ENCODE data around the gene DDI2. TPM values are rescaled to one million over a fixed set of nuclear protein-coding genes. Genes with fewer than 3 reads are reported as not detected.

DDI2 gene
- total and polyA plus RNA-seq, 9 of the 15 experiments (the other 6 are each of a cell fraction or from before 2014, with no cell fraction given): 6.5 to 48.4 (median 21.2) TPM

DNA sequence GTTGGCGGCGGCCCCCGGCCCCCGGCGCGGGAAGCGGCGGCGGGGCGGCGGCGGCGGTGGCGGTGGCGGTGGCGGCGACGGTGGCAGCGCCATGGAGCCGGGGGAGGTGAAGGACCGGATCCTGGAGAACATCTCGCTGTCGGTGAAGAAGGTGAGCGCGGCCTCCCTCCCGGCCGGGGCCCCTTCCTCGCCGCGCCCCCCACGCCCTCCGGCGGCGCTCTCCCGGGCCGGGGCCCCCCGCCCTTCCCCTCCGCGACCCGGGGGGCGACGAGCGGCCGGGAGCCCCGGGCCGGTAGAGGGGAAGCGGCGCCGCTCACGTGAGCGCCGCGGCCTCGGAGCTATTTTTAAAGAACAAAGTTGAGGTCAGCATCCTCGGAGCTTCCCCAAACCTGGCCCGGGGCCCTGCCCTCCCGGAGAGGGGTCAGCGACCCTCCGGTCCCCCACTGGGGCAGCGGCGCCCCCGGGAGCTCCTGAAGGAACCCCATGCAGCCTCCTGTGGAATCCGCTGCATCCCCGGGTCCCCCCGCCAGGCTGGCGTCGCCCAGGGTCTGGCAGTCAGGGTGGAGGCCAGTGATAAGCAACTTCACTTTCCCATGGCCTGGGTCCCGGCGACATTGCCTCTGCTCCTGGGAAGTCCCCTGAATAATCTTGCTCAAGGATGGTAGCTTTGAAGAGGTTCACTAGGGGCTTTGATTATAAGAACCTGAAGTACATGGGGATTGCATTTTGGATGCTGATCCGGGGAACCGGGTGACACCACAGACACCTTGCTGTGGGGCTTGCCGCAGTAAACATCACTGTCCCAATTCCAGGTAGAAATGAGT is 67.4 kb downstream of the DDI2 start (continued):
- TF ChIP-seq, protein P1, sequence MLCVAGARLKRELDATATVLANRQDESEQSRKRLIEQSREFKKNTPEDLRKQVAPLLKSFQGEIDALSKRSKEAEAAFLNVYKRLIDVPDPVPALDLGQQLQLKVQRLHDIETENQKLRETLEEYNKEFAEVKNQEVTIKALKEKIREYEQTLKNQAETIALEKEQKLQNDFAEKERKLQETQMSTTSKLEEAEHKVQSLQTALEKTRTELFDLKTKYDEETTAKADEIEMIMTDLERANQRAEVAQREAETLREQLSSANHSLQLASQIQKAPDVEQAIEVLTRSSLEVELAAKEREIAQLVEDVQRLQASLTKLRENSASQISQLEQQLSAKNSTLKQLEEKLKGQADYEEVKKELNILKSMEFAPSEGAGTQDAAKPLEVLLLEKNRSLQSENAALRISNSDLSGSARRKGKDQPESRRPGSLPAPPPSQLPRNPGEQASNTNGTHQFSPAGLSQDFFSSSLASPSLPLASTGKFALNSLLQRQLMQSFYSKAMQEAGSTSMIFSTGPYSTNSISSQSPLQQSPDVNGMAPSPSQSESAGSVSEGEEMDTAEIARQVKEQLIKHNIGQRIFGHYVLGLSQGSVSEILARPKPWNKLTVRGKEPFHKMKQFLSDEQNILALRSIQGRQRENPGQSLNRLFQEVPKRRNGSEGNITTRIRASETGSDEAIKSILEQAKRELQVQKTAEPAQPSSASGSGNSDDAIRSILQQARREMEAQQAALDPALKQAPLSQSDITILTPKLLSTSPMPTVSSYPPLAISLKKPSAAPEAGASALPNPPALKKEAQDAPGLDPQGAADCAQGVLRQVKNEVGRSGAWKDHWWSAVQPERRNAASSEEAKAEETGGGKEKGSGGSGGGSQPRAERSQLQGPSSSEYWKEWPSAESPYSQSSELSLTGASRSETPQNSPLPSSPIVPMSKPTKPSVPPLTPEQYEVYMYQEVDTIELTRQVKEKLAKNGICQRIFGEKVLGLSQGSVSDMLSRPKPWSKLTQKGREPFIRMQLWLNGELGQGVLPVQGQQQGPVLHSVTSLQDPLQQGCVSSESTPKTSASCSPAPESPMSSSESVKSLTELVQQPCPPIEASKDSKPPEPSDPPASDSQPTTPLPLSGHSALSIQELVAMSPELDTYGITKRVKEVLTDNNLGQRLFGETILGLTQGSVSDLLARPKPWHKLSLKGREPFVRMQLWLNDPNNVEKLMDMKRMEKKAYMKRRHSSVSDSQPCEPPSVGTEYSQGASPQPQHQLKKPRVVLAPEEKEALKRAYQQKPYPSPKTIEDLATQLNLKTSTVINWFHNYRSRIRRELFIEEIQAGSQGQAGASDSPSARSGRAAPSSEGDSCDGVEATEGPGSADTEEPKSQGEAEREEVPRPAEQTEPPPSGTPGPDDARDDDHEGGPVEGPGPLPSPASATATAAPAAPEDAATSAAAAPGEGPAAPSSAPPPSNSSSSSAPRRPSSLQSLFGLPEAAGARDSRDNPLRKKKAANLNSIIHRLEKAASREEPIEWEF (CRISPR knock-in tag; IDR thresholded peaks at IDR 0.05): no peak
- TF ChIP-seq ZNF253 (CRISPR knock-in tag; conservative IDR thresholded peaks at IDR 0.05) (no peak), ZFX (CRISPR knock-in tag; IDR thresholded peaks at IDR 0.05) (peak; percentile 62), TCF3 (CRISPR knock-in tag; IDR thresholded peaks at IDR 0.05) (peak; percentile 45), HLTF (IDR thresholded peaks at IDR 0.05) (no peak), GABPA (tag; conservative IDR thresholded peaks at IDR 0.05; ENCODE audit: low read depth) (peak; percentile 66), ZEB2 (IDR thresholded peaks at IDR 0.05) (no peak), CHCHD3 (CRISPR knock-in tag; IDR thresholded peaks at IDR 0.05) (no peak), CBX5 (IDR thresholded peaks at IDR 0.05; ENCODE audit: borderline replicate concordance, low read depth) (no peak), ZNF707 (CRISPR knock-in tag; conservative IDR thresholded peaks at IDR 0.05) (no peak), YY1 (IDR thresholded peaks at IDR 0.05; ENCODE audit: borderline replicate concordance in 1 of 3, control insufficient read depth in 1 of 3, extremely low read depth in 1 of 3, insufficient read depth in 3 of 3, insufficient read length in 1 of 3, insufficient replicate concordance in 2 of 3, low read depth in 1 of 3, low read length in 2 of 3) (peak in 1 of 3 experiments; percentile 3), RBM34 (IDR thresholded peaks at IDR 0.05; ENCODE audit: borderline replicate concordance, insufficient read depth, low read length) (no peak), NONO (IDR thresholded peaks at IDR 0.05; ENCODE audit: low read depth in 2 of 2, low read length in 1 of 2) (0 out of 4 replicates have a peak, but pooled peaks of 1 of the 2 experiments have one; percentile 13), ETV5 (CRISPR knock-in tag; IDR thresholded peaks at IDR 0.05; ENCODE audit: low read depth) (peak; percentile 32; the same call in 1 of the 2 replicates), KAT7 (CRISPR knock-in tag; IDR thresholded peaks at IDR 0.05; ENCODE audit: borderline replicate concordance) (peak; percentile 40; the same call in 1 of the 2 replicates)
- TF ChIP-seq, protein P2, sequence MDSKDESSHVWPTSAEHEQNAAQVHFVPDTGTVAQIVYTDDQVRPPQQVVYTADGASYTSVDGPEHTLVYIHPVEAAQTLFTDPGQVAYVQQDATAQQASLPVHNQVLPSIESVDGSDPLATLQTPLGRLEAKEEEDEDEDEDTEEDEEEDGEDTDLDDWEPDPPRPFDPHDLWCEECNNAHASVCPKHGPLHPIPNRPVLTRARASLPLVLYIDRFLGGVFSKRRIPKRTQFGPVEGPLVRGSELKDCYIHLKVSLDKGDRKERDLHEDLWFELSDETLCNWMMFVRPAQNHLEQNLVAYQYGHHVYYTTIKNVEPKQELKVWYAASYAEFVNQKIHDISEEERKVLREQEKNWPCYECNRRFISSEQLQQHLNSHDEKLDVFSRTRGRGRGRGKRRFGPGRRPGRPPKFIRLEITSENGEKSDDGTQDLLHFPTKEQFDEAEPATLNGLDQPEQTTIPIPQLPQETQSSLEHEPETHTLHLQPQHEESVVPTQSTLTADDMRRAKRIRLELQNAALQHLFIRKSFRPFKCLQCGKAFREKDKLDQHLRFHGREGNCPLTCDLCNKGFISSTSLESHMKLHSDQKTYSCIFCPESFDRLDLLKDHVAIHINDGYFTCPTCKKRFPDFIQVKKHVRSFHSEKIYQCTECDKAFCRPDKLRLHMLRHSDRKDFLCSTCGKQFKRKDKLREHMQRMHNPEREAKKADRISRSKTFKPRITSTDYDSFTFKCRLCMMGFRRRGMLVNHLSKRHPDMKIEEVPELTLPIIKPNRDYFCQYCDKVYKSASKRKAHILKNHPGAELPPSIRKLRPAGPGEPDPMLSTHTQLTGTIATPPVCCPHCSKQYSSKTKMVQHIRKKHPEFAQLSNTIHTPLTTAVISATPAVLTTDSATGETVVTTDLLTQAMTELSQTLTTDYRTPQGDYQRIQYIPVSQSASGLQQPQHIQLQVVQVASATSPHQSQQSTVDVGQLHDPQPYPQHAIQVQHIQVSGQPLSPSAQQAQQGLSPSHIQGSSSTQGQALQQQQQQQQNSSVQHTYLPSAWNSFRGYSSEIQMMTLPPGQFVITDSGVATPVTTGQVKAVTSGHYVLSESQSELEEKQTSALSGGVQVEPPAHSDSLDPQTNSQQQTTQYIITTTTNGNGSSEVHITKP (IDR thresholded peaks at IDR 0.05; ENCODE audit: partially characterized antibody): peak; percentile 58
- TF ChIP-seq, protein P3, sequence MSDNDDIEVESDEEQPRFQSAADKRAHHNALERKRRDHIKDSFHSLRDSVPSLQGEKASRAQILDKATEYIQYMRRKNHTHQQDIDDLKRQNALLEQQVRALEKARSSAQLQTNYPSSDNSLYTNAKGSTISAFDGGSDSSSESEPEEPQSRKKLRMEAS (CRISPR knock-in tag; IDR thresholded peaks at IDR 0.05): 0 out of 2 replicates have a peak, but pooled peaks have one; percentile 13
